Neutrophil (primary cell): ENCODE data around the gene NEUROG2.

Experiments used
- H3K27ac ChIP-seq: fragments of 200-600 bp; sonication (generic); 2 replicates; pipeline ENCODE4 v1.5.1; 2016; ENCODE audit warnings: mild to moderate bottlenecking, moderate library complexity
- H3K27me3 ChIP-seq: fragments of 200-600 bp; sonication (generic); 2 replicates; pipeline ENCODE4 v1.6.0; 2016; ENCODE audit warnings: mild to moderate bottlenecking
- H3K36me3 ChIP-seq: fragments of 200-600 bp; sonication (generic); 2 replicates; pipeline ENCODE4 v1.5.1; 2017
- H3K4me1 ChIP-seq, 2 experiments: fragments of 200-600 bp in 1 of 2; sonication (generic) in 1 of 2; 1 replicate in 1 of 2; 2 replicates in 1 of 2; pipeline versions ENCODE4 v1.5.1 to v1.6.1; 2013 to 2016; ENCODE audit warnings: low read depth in 1 of 2, low read length in 1 of 2, mild to moderate bottlenecking in 1 of 2, moderate library complexity in 1 of 2; ENCODE audit not compliant: control insufficient read depth in 1 of 2, insufficient read depth in 1 of 2
- H3K4me3 ChIP-seq, 2 experiments: fragments of 200-600 bp in 1 of 2; sonication (generic) in 1 of 2; 1 replicate in 1 of 2; 2 replicates in 1 of 2; pipeline ENCODE4 v1.5.1; 2013 to 2016; ENCODE audit warnings: low read depth in 1 of 2, low read length in 1 of 2, mild to moderate bottlenecking in 1 of 2, moderate library complexity in 1 of 2
- H3K9me3 ChIP-seq: fragments of 200-600 bp; sonication (generic); 2 replicates; pipeline ENCODE4 v1.5.1; 2016
- CTCF ChIP-seq: fragments of 200-600 bp; sonication (generic); IDR thresholded peaks from 2 replicates; pipeline ENCODE4 v1.5.1; 2016; ENCODE audit warnings: antibody characterized with exemption

Gene NEUROG2

GRCh38 chr4:112545346-112545745 lies 29.4 kb upstream of the NEUROG2 start:
- Histone ChIP-seq H3K27me3 (no peaks in the 10 kb centered on the region), H3K4me1 (peaks cover 11 to 14% of the 10 kb centered on the region in 2 experiments), H3K27ac (no peak overlapping the region), H3K36me3 (no peaks in the 10 kb centered on the region), H3K4me3 (no peak overlapping the region), H3K9me3 (no peaks in the 10 kb centered on the region)
- no peak for TF ChIP-seq CTCF

GRCh38 chr4:112540695-112541094 lies 24.7 kb upstream of the NEUROG2 start:
- Histone ChIP-seq H3K27me3 (no peaks in the 10 kb centered on the region), H3K4me1 (peaks cover 4 to 5% of the 10 kb centered on the region in 2 experiments), H3K36me3 (no peaks in the 10 kb centered on the region), H3K4me3 (no peak overlapping the region), H3K9me3 (no peaks in the 10 kb centered on the region), H3K27ac (no peak overlapping the region)
- TF ChIP-seq CTCF = no peak

GRCh38 chr4:112536123-112536522 lies 20.1 kb upstream of the NEUROG2 start:
- Histone ChIP-seq H3K27me3 (no peaks in the 10 kb centered on the region), H3K4me3 (no peak overlapping the region), H3K4me1 (no peaks in the 10 kb centered on the region), H3K27ac (no peak overlapping the region), H3K9me3 (no peaks in the 10 kb centered on the region), H3K36me3 (no peaks in the 10 kb centered on the region)
- no peak for TF ChIP-seq CTCF

- Histone ChIP-seq H3K4me3 (no peak overlapping the region), H3K36me3 (no peaks in the 10 kb centered on the region), H3K27ac (no peak overlapping the region), H3K9me3 (no peaks in the 10 kb centered on the region), H3K4me1 (no peaks in the 10 kb centered on the region), H3K27me3 (peaks cover 3% of the 10 kb centered on the region)
- no peak for TF ChIP-seq CTCF
Observed at GRCh38 chr4:112532267-112532666, 16.3 kb upstream of the NEUROG2 start.

GRCh38 chr4:112531146-112531545 lies 15.2 kb upstream of the NEUROG2 start:
- Histone ChIP-seq H3K27me3 (peaks cover 13% of the 10 kb centered on the region), H3K36me3 (no peaks in the 10 kb centered on the region), H3K4me3 (no peak overlapping the region), H3K9me3 (no peaks in the 10 kb centered on the region), H3K27ac (no peak overlapping the region), H3K4me1 (no peaks in the 10 kb centered on the region)
- TF ChIP-seq CTCF = no peak

GRCh38 chr4:112526061-112526460 lies 10.1 kb upstream of the NEUROG2 start:
- Histone ChIP-seq H3K4me3 (no peak overlapping the region), H3K27me3 (peaks cover 64% of the 10 kb centered on the region), H3K36me3 (no peaks in the 10 kb centered on the region), H3K9me3 (no peaks in the 10 kb centered on the region), H3K27ac (no peak overlapping the region), H3K4me1 (peaks cover 20 to 29% of the 10 kb centered on the region in 2 experiments)
- no peak for TF ChIP-seq CTCF
